ENCODE data around the gene GRM4.

DNA sequence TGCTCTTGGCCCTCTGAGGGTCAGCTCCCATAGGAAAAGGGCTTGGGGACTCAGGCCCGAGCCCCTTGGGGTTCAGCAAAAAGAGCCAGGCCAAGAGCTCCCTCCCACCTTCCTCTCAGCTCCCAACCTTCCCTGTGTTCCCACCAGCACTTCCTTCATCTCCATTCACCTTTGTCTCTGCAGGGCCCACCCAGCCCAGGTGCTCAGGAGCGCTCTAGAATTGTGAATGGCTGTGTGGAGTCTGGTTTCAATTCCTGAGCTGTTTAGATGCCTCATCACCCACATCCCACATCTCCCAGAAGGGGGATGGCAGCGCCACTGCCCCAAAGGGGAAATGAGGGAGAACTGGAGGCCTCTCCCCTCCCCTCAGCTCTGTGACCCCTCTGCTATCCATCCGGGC is 7.7 kb downstream of the GRM4 start:
- TF ChIP-seq, protein P1, sequence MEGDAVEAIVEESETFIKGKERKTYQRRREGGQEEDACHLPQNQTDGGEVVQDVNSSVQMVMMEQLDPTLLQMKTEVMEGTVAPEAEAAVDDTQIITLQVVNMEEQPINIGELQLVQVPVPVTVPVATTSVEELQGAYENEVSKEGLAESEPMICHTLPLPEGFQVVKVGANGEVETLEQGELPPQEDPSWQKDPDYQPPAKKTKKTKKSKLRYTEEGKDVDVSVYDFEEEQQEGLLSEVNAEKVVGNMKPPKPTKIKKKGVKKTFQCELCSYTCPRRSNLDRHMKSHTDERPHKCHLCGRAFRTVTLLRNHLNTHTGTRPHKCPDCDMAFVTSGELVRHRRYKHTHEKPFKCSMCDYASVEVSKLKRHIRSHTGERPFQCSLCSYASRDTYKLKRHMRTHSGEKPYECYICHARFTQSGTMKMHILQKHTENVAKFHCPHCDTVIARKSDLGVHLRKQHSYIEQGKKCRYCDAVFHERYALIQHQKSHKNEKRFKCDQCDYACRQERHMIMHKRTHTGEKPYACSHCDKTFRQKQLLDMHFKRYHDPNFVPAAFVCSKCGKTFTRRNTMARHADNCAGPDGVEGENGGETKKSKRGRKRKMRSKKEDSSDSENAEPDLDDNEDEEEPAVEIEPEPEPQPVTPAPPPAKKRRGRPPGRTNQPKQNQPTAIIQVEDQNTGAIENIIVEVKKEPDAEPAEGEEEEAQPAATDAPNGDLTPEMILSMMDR (IDR thresholded peaks at IDR 0.05): no peak
- TF ChIP-seq POLR2A (IDR thresholded peaks at IDR 0.05): no peak
